ENCODE data around the gene NMRAL1.

NMRAL1 gene

GRCh38 chr16:4513086-4513860 is 38.8 kb upstream of the NMRAL1 start:
- Histone ChIP-seq H3K4me1 (ENCODE audit: control insufficient read depth, low read length) (peaks cover 9% of the 10 kb centered on the region), H3F3A (ENCODE audit: control insufficient read depth, insufficient read depth) (peaks cover 6% of the 10 kb centered on the region), H3K4me3 (ENCODE audit: low read length) (no peak overlapping the region), H3K9me2 (replicated peaks; ENCODE audit: control insufficient read depth, low read length) (no peaks in the 10 kb centered on the region), H3K27me3 (ENCODE audit: control insufficient read depth, low read length) (no peaks in the 10 kb centered on the region), H3K9me3 (ENCODE audit: control insufficient read depth, insufficient read depth, low read length) (no peaks in the 10 kb centered on the region), H4K20me1 (ENCODE audit: control insufficient read depth, insufficient read depth, low read depth, low read length) (no peaks in the 10 kb centered on the region), H3K27ac (ENCODE audit: low read depth, low read length) (no peak overlapping the region), H3K4me2 (ENCODE audit: low read length) (no peak overlapping the region), H3K79me2 (ENCODE audit: control insufficient read depth, low read length) (no peaks in the 10 kb centered on the region), H3K36me3 (ENCODE audit: control insufficient read depth, low read length) (peaks cover 33% of the 10 kb centered on the region)
- no peak for TF ChIP-seq CTCF (IDR thresholded peaks at IDR 0.05; ENCODE audit: low read depth, low read length, poor library complexity, severe bottlenecking)
- no peak for TF ChIP-seq EZH2phosphoT487 (IDR thresholded peaks at IDR 0.05; ENCODE audit: borderline replicate concordance, low read length)

- Histone ChIP-seq H3K36me3 (ENCODE audit: control insufficient read depth, low read length) (peaks cover 41% of the 10 kb centered on the region), H3K9me3 (ENCODE audit: control insufficient read depth, insufficient read depth, low read length) (no peaks in the 10 kb centered on the region), H3F3A (ENCODE audit: control insufficient read depth, insufficient read depth) (peaks cover 6% of the 10 kb centered on the region), H3K27ac (ENCODE audit: low read depth, low read length) (no peak overlapping the region), H3K4me2 (ENCODE audit: low read length) (no peak overlapping the region), H3K4me1 (ENCODE audit: control insufficient read depth, low read length) (peaks cover 9% of the 10 kb centered on the region), H4K20me1 (ENCODE audit: control insufficient read depth, insufficient read depth, low read depth, low read length) (no peaks in the 10 kb centered on the region), H3K4me3 (ENCODE audit: low read length) (no peak overlapping the region), H3K9me2 (replicated peaks; ENCODE audit: control insufficient read depth, low read length) (no peaks in the 10 kb centered on the region), H3K27me3 (ENCODE audit: control insufficient read depth, low read length) (no peaks in the 10 kb centered on the region), H3K79me2 (ENCODE audit: control insufficient read depth, low read length) (no peaks in the 10 kb centered on the region)
- TF ChIP-seq EZH2phosphoT487 (IDR thresholded peaks at IDR 0.05; ENCODE audit: borderline replicate concordance, low read length) (no peak), CTCF (IDR thresholded peaks at IDR 0.05; ENCODE audit: low read depth, low read length, poor library complexity, severe bottlenecking) (no peak)
Measured at GRCh38 chr16:4512473-4512872, 38.0 kb upstream of the NMRAL1 start.

- Histone ChIP-seq H3K4me1 (ENCODE audit: control insufficient read depth, low read length) (peaks cover 11% of the 10 kb centered on the region), H3K79me2 (ENCODE audit: control insufficient read depth, low read length) (peaks cover under 1% of the 10 kb centered on the region; the same call in 1 of the 2 replicates), H4K20me1 (ENCODE audit: control insufficient read depth, insufficient read depth, low read depth, low read length) (no peaks in the 10 kb centered on the region), H3K4me2 (ENCODE audit: low read length) (no peak overlapping the region), H3K9me2 (replicated peaks; ENCODE audit: control insufficient read depth, low read length) (no peaks in the 10 kb centered on the region), H3K27ac (ENCODE audit: low read depth, low read length) (no peak overlapping the region), H3F3A (ENCODE audit: control insufficient read depth, insufficient read depth) (peaks cover 6% of the 10 kb centered on the region), H3K27me3 (ENCODE audit: control insufficient read depth, low read length) (no peaks in the 10 kb centered on the region), H3K9me3 (ENCODE audit: control insufficient read depth, insufficient read depth, low read length) (no peaks in the 10 kb centered on the region), H3K36me3 (ENCODE audit: control insufficient read depth, low read length) (peaks cover 50% of the 10 kb centered on the region), H3K4me3 (ENCODE audit: low read length) (no peak overlapping the region)
- TF ChIP-seq EZH2phosphoT487 (IDR thresholded peaks at IDR 0.05; ENCODE audit: borderline replicate concordance, low read length) (no peak), CTCF (IDR thresholded peaks at IDR 0.05; ENCODE audit: low read depth, low read length, poor library complexity, severe bottlenecking) (peak; percentile 26)
Measured at GRCh38 chr16:4511441-4512082, 37.1 kb upstream of the NMRAL1 start.

Measured in DOHH2 (cell line).